ENCODE results near the gene ERG28. TPM values are rescaled to one million over a fixed set of nuclear protein-coding genes. Genes with fewer than 3 reads are reported as not detected.

ERG28 gene
- polyA plus RNA-seq, 3 donors = 1.6 to 8.2 (median 5.7) TPM

- Mint-ChIP-seq H3K36me3 (peaks cover 49 to 55% of the 10 kb centered on the region in 2 donors), H3K27ac (no peak overlapping the region)
- no CpG with 5 or more reads among the region's 7 CpGs for WGBS (ENCODE audit: insufficient coverage)
These were observed 29.3 kb upstream of the ERG28 start for GRCh38 chr14:75690010-75690409.

GRCh38 chr14:75689012-75689411 lies 28.3 kb upstream of the ERG28 start:
- Histone ChIP-seq H3K79me2 (ENCODE audit: insufficient read depth, low read length) (no peaks in the 10 kb centered on the region), H3K27me3 (ENCODE audit: control insufficient read depth in 2 of 2, insufficient read depth in 2 of 2, low read length in 2 of 2) (no peaks in the 10 kb centered on the region), H3K36me3 (replicated peaks in 1 of 2; ENCODE audit: control insufficient read depth in 1 of 2, insufficient read depth in 2 of 2, low read length in 2 of 2) (peaks cover 25 to 55% of the 10 kb centered on the region in 2 donors), H4K20me1 (ENCODE audit: insufficient read depth, low read length) (no peaks in the 10 kb centered on the region), H3K4me3 (replicated peaks in 1 of 3; ENCODE audit: low read depth in 2 of 3, low read length in 3 of 3) (no peak overlapping the region), H3K9ac (ENCODE audit: insufficient read depth, low read length, poor library complexity, severe bottlenecking) (no peak overlapping the region), H3K9me3 (replicated peaks in 1 of 2; ENCODE audit: control insufficient read depth in 1 of 2, insufficient read depth in 1 of 2, low read length in 2 of 2) (peaks cover 0 to 2% of the 10 kb centered on the region in 2 donors), H3K4me1 (ENCODE audit: control insufficient read depth in 1 of 2, insufficient read depth in 2 of 2, low read length in 2 of 2) (no peaks in the 10 kb centered on the region), H3K27ac (ENCODE audit: low read depth in 1 of 2, low read length in 2 of 2) (no peak overlapping the region), H3K4me2 (replicated peaks; ENCODE audit: extremely low read depth, low read length, poor library complexity, severe bottlenecking) (no peak overlapping the region), H2AFZ (ENCODE audit: insufficient read depth, low read depth, low read length, poor library complexity, severe bottlenecking) (no peak overlapping the region)
- WGBS (ENCODE audit: insufficient coverage) = 100% methylated on average over 1 of the region's 2 CpGs
- peaks cover 0 to 9% (median 4%) of the 10 kb centered on the region in 7 donors for H3K9me3 Mint-ChIP-seq
- peak overlapping the region in 2 of 7 donors; percentile 12 to 45 for H3K27ac Mint-ChIP-seq
- TF ChIP-seq, protein P1, sequence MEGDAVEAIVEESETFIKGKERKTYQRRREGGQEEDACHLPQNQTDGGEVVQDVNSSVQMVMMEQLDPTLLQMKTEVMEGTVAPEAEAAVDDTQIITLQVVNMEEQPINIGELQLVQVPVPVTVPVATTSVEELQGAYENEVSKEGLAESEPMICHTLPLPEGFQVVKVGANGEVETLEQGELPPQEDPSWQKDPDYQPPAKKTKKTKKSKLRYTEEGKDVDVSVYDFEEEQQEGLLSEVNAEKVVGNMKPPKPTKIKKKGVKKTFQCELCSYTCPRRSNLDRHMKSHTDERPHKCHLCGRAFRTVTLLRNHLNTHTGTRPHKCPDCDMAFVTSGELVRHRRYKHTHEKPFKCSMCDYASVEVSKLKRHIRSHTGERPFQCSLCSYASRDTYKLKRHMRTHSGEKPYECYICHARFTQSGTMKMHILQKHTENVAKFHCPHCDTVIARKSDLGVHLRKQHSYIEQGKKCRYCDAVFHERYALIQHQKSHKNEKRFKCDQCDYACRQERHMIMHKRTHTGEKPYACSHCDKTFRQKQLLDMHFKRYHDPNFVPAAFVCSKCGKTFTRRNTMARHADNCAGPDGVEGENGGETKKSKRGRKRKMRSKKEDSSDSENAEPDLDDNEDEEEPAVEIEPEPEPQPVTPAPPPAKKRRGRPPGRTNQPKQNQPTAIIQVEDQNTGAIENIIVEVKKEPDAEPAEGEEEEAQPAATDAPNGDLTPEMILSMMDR (IDR thresholded peaks at IDR 0.05) = no peak
- no peak overlapping the region for H3K4me3 Mint-ChIP-seq
- peaks cover 0 to 2% (median 0%) of the 10 kb centered on the region in 3 donors for H3K27me3 Mint-ChIP-seq (ENCODE audit: low read depth in 3 of 3)
- no peak for DNase-seq
- intact Hi-C loops (cut with micrococcal nuclease) = no loop called here
- no peaks in the 10 kb centered on the region for H3K4me1 Mint-ChIP-seq
- H3K36me3 Mint-ChIP-seq = peaks cover 48 to 55% of the 10 kb centered on the region in 2 donors

More at GRCh38 chr14:75690010-75690409, 29.3 kb upstream of the ERG28 start:
- no peaks in the 10 kb centered on the region for H3K4me1 Mint-ChIP-seq
- no peaks in the 10 kb centered on the region for H3K4me1 ChIP-seq (ENCODE audit: control insufficient read depth in 1 of 2, insufficient read depth in 2 of 2, low read length in 2 of 2)
- intact Hi-C loops (cut with micrococcal nuclease) = no loop called here
- H2AFZ ChIP-seq (ENCODE audit: insufficient read depth, low read depth, low read length, poor library complexity, severe bottlenecking) = no peak overlapping the region
- no peaks in the 10 kb centered on the region for H3K27me3 ChIP-seq (ENCODE audit: control insufficient read depth in 2 of 2, insufficient read depth in 2 of 2, low read length in 2 of 2)
- DNase-seq = no peak
- no peaks in the 10 kb centered on the region for H3K79me2 ChIP-seq (ENCODE audit: insufficient read depth, low read length)
- TF ChIP-seq, protein P1 (IDR thresholded peaks at IDR 0.05) = no peak
- H3K9ac ChIP-seq (ENCODE audit: insufficient read depth, low read length, poor library complexity, severe bottlenecking) = no peak overlapping the region
- peaks cover 5 to 17% (median 9%) of the 10 kb centered on the region in 7 donors for H3K9me3 Mint-ChIP-seq
- H3K9me3 ChIP-seq (replicated peaks in 1 of 2; ENCODE audit: control insufficient read depth in 1 of 2, insufficient read depth in 1 of 2, low read length in 2 of 2) = peaks cover 2 to 7% of the 10 kb centered on the region in 2 donors
- peaks cover 0 to 2% (median 0%) of the 10 kb centered on the region in 3 donors for H3K27me3 Mint-ChIP-seq (ENCODE audit: low read depth in 3 of 3)
- H3K4me3 ChIP-seq (replicated peaks in 1 of 3; ENCODE audit: low read depth in 2 of 3, low read length in 3 of 3) = no peak overlapping the region
- no peak overlapping the region for H3K4me2 ChIP-seq (replicated peaks; ENCODE audit: extremely low read depth, low read length, poor library complexity, severe bottlenecking)
- peaks cover 25 to 50% of the 10 kb centered on the region in 2 donors for H3K36me3 ChIP-seq (replicated peaks in 1 of 2; ENCODE audit: control insufficient read depth in 1 of 2, insufficient read depth in 2 of 2, low read length in 2 of 2)
- H4K20me1 ChIP-seq (ENCODE audit: insufficient read depth, low read length) = no peaks in the 10 kb centered on the region
- H3K27ac ChIP-seq (ENCODE audit: low read depth in 1 of 2, low read length in 2 of 2) = no peak overlapping the region
- H3K4me3 Mint-ChIP-seq = no peak overlapping the region
